GM18858 (cell line): ENCODE measurements around the gene DISP3.
A peak's percentile ranks its signal among the peaks of the same experiment; 100 is the strongest.

Experiments used
- ATAC-seq: cut with Tn5 transposase; IDR thresholded peaks from one replicate; pipeline ENCODE4 v1.9.1; 2021; ENCODE audit not compliant: unreplicated experiment

Gene DISP3

GRCh38 chr1:11478571-11479374, at the start of gene DISP3:
DISP3 (plus strand) TSS chr1:11479155; CDS start chr1:11500993, 21,838 bp downstream.
- peak; percentile 53 for ATAC-seq

GRCh38 chr1:11429226-11429625, 49.7 kb upstream of the DISP3 start:
- ATAC-seq: no peak

- no peak for ATAC-seq
These were observed 49.0 kb upstream of the DISP3 start for GRCh38 chr1:11429935-11430334.

GRCh38 chr1:11431941-11432507, 46.9 kb upstream of the DISP3 start:
- ATAC-seq: no peak

GRCh38 chr1:11432526-11432925, 46.4 kb upstream of the DISP3 start:
- no peak for ATAC-seq

GRCh38 chr1:11434501-11434900, 44.5 kb upstream of the DISP3 start:
- ATAC-seq: no peak

GRCh38 chr1:11434926-11435325, 44.0 kb upstream of the DISP3 start:
- no peak for ATAC-seq

- no peak for ATAC-seq
These were observed 40.0 kb upstream of the DISP3 start for GRCh38 chr1:11438996-11439395.

GRCh38 chr1:11441211-11441952, 37.6 kb upstream of the DISP3 start:
- ATAC-seq: no peak

GRCh38 chr1:11443043-11443442, 35.9 kb upstream of the DISP3 start:
- ATAC-seq: no peak

- no peak for ATAC-seq
These were observed 34.8 kb upstream of the DISP3 start for GRCh38 chr1:11443961-11444658.

- no peak for ATAC-seq
These were observed 34.0 kb upstream of the DISP3 start for GRCh38 chr1:11444907-11445306.

- no peak for ATAC-seq
These were observed 31.1 kb upstream of the DISP3 start for GRCh38 chr1:11447903-11448302.

- no peak for ATAC-seq
These were observed 30.4 kb upstream of the DISP3 start for GRCh38 chr1:11448373-11449099.

- ATAC-seq: no peak
These were observed 29.9 kb upstream of the DISP3 start for GRCh38 chr1:11449100-11449403.

GRCh38 chr1:11450310-11450709, 28.6 kb upstream of the DISP3 start:
- no peak for ATAC-seq

GRCh38 chr1:11453742-11454491, 25.0 kb upstream of the DISP3 start:
- no peak for ATAC-seq

- ATAC-seq: no peak
These were observed 22.9 kb upstream of the DISP3 start for GRCh38 chr1:11455967-11456570.

GRCh38 chr1:11456965-11457364, 22.0 kb upstream of the DISP3 start:
- no peak for ATAC-seq

- no peak for ATAC-seq
These were observed 20.1 kb upstream of the DISP3 start for GRCh38 chr1:11458811-11459275.
